Neural cell (in vitro differentiated cells): ENCODE results near the gene ARHGAP10.

ENCODE experiments used
- EP300 ChIP-seq: fragments of 450-650 bp; conservative IDR thresholded peaks from 2 replicates; pipeline ENCODE4 v1.6.1; 2014; ENCODE audit warnings: antibody characterized with exemption, mild to moderate bottlenecking, moderate library complexity; ENCODE audit not compliant: poor library complexity, severe bottlenecking
- EZH2 ChIP-seq: fragments of 200-600, 300-800 bp; shearing (Covaris generic), sonication (generic); IDR thresholded peaks from 2 replicates; pipeline ENCODE4 v1.6.1; 2014; ENCODE audit warnings: antibody characterized with exemption, low read length, borderline replicate concordance, mild to moderate bottlenecking; ENCODE audit not compliant: insufficient read depth, poor library complexity, severe bottlenecking
- MXI1 ChIP-seq: fragments of 450-650 bp; conservative IDR thresholded peaks from 2 replicates; pipeline ENCODE4 v1.6.1; 2014; ENCODE audit warnings: antibody characterized with exemption, mild to moderate bottlenecking; ENCODE audit not compliant: poor library complexity, severe bottlenecking
- POLR2AphosphoS5 ChIP-seq: IDR thresholded peaks from 2 replicates; pipeline ENCODE4 v1.6.1; 2012
- RAD21 ChIP-seq: fragments of 450-650 bp; conservative IDR thresholded peaks from 2 replicates; pipeline ENCODE4 v1.6.1; 2014; ENCODE audit warnings: antibody characterized with exemption, mild to moderate bottlenecking, moderate library complexity
- TF ChIP-seq, protein P1 (sequence below): fragments of 450-650 bp; IDR thresholded peaks from 2 replicates; pipeline ENCODE4 v1.5.1; 2014; ENCODE audit warnings: antibody characterized with exemption, mild to moderate bottlenecking, moderate library complexity; ENCODE audit not compliant: poor library complexity, severe bottlenecking
- TF ChIP-seq, protein P2 (sequence below): IDR thresholded peaks from 2 replicates; pipeline ENCODE4 v1.6.1; 2012; ENCODE audit warnings: borderline replicate concordance

DNA sequence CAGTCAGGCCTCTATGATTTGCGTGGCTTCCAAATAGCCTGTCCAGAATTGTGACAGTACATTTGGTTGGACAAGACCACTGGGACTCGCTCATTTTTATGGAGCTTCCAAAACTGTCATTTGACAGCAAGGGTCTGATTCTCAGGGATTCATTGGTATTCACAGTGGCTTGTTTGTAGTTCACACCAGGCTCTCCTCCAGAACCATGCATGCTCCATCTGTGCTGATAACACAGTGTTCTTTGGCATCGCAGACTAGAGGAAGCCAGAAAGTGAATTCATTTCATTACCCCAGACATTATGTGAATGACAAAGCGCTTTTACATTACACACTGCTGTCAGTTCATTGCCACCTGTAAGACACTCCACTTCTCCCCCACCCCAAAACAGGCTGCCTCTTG is 208.3 kb downstream of the ARHGAP10 start:
- TF ChIP-seq, protein P1, sequence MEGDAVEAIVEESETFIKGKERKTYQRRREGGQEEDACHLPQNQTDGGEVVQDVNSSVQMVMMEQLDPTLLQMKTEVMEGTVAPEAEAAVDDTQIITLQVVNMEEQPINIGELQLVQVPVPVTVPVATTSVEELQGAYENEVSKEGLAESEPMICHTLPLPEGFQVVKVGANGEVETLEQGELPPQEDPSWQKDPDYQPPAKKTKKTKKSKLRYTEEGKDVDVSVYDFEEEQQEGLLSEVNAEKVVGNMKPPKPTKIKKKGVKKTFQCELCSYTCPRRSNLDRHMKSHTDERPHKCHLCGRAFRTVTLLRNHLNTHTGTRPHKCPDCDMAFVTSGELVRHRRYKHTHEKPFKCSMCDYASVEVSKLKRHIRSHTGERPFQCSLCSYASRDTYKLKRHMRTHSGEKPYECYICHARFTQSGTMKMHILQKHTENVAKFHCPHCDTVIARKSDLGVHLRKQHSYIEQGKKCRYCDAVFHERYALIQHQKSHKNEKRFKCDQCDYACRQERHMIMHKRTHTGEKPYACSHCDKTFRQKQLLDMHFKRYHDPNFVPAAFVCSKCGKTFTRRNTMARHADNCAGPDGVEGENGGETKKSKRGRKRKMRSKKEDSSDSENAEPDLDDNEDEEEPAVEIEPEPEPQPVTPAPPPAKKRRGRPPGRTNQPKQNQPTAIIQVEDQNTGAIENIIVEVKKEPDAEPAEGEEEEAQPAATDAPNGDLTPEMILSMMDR, result no peak
- TF ChIP-seq, protein P2, sequence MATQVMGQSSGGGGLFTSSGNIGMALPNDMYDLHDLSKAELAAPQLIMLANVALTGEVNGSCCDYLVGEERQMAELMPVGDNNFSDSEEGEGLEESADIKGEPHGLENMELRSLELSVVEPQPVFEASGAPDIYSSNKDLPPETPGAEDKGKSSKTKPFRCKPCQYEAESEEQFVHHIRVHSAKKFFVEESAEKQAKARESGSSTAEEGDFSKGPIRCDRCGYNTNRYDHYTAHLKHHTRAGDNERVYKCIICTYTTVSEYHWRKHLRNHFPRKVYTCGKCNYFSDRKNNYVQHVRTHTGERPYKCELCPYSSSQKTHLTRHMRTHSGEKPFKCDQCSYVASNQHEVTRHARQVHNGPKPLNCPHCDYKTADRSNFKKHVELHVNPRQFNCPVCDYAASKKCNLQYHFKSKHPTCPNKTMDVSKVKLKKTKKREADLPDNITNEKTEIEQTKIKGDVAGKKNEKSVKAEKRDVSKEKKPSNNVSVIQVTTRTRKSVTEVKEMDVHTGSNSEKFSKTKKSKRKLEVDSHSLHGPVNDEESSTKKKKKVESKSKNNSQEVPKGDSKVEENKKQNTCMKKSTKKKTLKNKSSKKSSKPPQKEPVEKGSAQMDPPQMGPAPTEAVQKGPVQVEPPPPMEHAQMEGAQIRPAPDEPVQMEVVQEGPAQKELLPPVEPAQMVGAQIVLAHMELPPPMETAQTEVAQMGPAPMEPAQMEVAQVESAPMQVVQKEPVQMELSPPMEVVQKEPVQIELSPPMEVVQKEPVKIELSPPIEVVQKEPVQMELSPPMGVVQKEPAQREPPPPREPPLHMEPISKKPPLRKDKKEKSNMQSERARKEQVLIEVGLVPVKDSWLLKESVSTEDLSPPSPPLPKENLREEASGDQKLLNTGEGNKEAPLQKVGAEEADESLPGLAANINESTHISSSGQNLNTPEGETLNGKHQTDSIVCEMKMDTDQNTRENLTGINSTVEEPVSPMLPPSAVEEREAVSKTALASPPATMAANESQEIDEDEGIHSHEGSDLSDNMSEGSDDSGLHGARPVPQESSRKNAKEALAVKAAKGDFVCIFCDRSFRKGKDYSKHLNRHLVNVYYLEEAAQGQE, result no peak
- no peak for TF ChIP-seq RAD21
- TF ChIP-seq POLR2AphosphoS5, result no peak
- no peak for TF ChIP-seq MXI1
- TF ChIP-seq EZH2, result no peak
- no peak for TF ChIP-seq EP300
